HUES48 (cell line): ENCODE results near the gene ADAT2.

ENCODE experiments used
- H3K27ac ChIP-seq: one replicate; pipeline ENCODE4 v1.7.0; 2013; ENCODE audit warnings: low read depth, low read length, inconsistent platforms
- H3K27me3 ChIP-seq: 2 replicates; pipeline ENCODE4 v1.6.1; 2013; ENCODE audit warnings: mild to moderate bottlenecking, low read length; ENCODE audit not compliant: control insufficient read depth, insufficient read depth
- H3K36me3 ChIP-seq: 2 replicates; pipeline ENCODE4 v1.6.1; 2013; ENCODE audit warnings: low read length; ENCODE audit not compliant: control insufficient read depth, insufficient read depth
- H3K4me1 ChIP-seq: 2 replicates; pipeline ENCODE4 v1.6.1; 2013; ENCODE audit warnings: mild to moderate bottlenecking, low read length; ENCODE audit not compliant: control insufficient read depth, insufficient read depth
- H3K4me3 ChIP-seq: 2 replicates; pipeline ENCODE4 v1.5.1; 2013; ENCODE audit warnings: mild to moderate bottlenecking, low read depth, low read length
- H3K9ac ChIP-seq: 2 replicates; pipeline ENCODE4 v1.6.1; 2013; ENCODE audit warnings: mild to moderate bottlenecking, low read depth, low read length, moderate library complexity
- H3K9me3 ChIP-seq: 2 replicates; pipeline ENCODE4 v1.6.1; 2013; ENCODE audit warnings: low read length; ENCODE audit not compliant: control insufficient read depth, insufficient read depth

The ADAT2 gene

DNA sequence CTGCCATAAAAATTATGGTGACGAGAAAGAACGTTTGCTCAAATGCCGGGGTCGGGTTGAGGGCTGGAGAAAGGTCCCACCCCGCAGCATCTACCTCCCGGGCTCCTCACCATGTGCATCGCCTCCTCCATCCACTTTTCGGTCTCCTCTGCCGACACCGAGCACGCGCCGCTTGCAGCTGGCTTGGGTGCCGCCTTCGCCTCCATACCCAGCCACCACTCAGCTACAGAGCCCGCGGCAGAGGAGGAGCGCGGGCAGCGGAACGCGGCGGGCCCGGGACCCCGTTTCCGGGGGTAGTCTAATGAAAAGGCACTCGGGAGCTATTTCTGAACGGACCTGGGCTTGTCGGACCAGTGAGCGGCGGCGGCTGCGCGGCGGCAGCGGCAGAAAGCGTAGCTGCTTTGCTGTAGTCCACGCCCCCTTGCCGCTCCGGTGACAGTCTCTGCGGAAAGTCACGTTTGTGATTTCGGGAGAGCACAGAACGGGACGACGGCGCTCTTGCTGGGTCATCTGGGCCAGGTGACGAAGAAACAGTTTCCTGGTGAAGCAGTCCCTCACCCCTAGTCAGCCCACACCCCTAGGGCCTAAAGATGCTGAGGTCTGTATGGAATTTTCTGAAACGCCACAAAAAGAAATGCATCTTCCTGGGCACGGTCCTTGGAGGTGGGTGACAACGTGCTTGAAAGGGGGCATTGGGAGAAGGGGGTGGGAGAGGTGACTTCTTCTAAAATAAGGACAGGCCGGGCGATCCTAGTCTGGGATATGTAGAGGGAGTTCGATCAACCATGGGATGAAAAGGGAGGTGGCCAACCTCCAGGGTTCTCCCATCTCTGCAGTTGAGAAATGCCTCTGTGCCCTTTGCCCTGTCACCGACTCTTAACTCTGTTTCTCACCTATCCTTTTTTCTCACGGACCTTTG, at the start of gene ADAT2, which contains the start of gene PEX3:
TSS of gene ADAT2 (minus strand) at position 243 of the 919 bp plus-strand sequence. CDS start at position 206, 37 bp downstream.
TSS of gene PEX3 (plus strand) at position 353 of the 919 bp plus-strand sequence. CDS start at position 591, 238 bp downstream.
- H3K9me3 ChIP-seq = no peaks in the 10 kb centered on the region
- no peaks in the 10 kb centered on the region for H3K27me3 ChIP-seq
- H3K9ac ChIP-seq = peak within 1 kb of the TSS; percentile 92
- 0 out of 2 replicates have a peak, but pooled peaks cover 3% of the 10 kb centered on the region for H3K36me3 ChIP-seq
- peak within 1 kb of the TSS; percentile 63 for H3K27ac ChIP-seq
- peaks cover 8% of the 10 kb centered on the region; the same call in 1 of the 2 replicates for H3K4me1 ChIP-seq
- H3K4me3 ChIP-seq = peak within 1 kb of the TSS; percentile 96

DNA sequence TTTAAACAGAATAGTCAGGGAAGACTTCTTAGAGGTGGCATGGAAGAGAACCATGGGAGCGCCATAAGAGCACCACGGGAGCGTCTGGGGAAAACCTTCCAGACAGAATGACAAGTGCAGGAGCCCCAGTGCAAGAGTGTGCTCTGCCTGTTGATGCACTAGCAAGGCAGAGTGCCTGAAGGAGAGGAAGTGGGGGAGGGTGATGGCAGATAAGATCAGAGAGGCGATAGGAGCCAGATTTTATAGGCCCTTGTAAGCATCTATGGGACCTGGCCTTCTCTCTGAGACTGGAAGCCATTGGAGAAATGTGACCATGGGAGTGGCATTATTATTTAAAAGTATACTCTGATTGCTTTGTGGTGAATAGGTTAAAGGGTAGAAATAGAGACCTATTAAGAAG, 47.9 kb upstream of the ADAT2 start:
- no peaks in the 10 kb centered on the region for H3K4me1 ChIP-seq
- no peak overlapping the region for H3K4me3 ChIP-seq
- no peaks in the 10 kb centered on the region for H3K9me3 ChIP-seq
- H3K27me3 ChIP-seq = no peaks in the 10 kb centered on the region
- no peak overlapping the region for H3K27ac ChIP-seq
- H3K9ac ChIP-seq = no peak overlapping the region
- peaks cover 83% of the 10 kb centered on the region for H3K36me3 ChIP-seq

DNA sequence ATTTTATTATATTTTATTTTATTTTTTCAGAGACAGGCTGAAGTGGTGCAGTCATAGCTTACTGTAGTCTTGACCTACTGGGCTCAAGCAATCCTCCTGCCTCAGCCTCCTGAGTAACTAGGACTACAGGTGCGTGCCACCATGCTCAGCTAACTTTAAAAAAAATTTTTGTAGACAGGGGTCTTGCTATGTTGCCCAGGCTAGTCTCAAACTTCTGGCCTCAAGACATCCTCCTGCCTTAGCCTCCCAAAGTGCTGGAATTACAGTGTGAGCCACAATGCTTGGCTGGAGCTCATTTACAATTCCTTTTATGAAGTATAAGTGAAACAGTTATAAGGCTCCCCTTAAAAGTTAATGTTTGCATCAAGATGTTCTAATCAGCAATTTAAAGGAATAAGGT, 46.5 kb upstream of the ADAT2 start:
- H3K9me3 ChIP-seq = no peaks in the 10 kb centered on the region
- H3K27me3 ChIP-seq = no peaks in the 10 kb centered on the region
- H3K36me3 ChIP-seq = peaks cover 73% of the 10 kb centered on the region
- H3K4me3 ChIP-seq = no peak overlapping the region
- H3K9ac ChIP-seq = no peak overlapping the region
- no peak overlapping the region for H3K27ac ChIP-seq
- no peaks in the 10 kb centered on the region for H3K4me1 ChIP-seq

DNA sequence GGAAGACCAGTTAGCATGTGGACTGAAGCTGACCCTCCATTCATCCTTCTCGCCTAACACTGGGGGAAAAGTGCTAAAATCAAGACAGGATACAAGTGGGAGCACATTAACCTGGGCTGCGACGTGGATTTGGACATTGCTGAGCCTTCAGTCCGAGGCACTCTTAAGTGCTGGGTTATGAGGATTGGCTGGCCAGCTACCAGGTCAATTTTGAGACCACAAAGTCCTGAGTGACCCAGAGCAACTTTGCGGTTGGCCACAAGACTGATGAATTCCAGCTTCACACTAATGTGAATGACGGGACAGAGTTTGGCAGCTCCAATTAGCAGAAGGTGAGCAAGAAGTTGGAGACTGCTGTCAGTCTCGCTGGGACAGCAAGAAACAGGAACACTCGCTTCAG, 40.3 kb upstream of the ADAT2 start:
- Histone ChIP-seq H3K9ac (no peak overlapping the region), H3K9me3 (no peaks in the 10 kb centered on the region), H3K27ac (no peak overlapping the region), H3K4me1 (no peaks in the 10 kb centered on the region), H3K36me3 (peaks cover 24% of the 10 kb centered on the region), H3K27me3 (no peaks in the 10 kb centered on the region), H3K4me3 (no peak overlapping the region)

DNA sequence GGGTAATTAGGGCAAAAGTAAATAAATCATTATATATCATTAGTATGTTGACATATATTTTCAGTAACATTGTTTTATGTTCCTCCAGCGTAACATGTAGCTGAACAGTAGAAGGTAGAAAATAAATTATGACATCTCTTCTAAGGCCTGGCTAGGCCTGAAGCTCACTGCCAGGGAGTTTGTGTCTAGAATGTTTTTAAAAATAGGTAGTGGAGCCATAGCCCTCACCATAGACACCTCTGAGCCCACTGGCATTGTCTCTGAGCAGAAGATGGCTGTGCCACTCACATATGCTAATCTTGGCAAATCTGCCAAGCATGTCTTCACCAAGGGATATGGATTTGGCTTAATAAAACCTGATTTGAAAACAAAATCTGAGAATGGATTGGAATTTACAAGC, 39.7 kb upstream of the ADAT2 start:
- no peak overlapping the region for H3K27ac ChIP-seq
- no peak overlapping the region for H3K9ac ChIP-seq
- H3K4me1 ChIP-seq = no peaks in the 10 kb centered on the region
- H3K9me3 ChIP-seq = no peaks in the 10 kb centered on the region
- H3K27me3 ChIP-seq = no peaks in the 10 kb centered on the region
- peaks cover 18% of the 10 kb centered on the region for H3K36me3 ChIP-seq
- no peak overlapping the region for H3K4me3 ChIP-seq

DNA sequence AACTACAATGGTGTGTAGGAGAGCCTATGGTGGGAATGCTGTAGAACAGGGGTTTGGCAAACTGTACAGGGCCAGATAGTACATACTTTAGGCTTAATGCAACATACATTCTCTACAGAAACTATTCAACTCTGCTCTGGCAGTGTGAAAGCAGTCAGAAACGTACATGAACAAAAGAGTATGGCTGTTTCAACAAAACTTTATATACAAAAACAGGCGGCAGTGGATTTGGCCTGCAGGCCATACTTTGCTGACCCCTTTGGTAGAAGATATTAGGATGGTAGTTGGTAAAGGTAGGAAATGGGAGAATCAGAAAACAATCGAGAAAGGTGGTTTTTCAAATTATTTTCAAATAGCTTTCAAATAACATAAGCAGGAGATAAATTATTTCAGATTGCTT, 36.3 kb upstream of the ADAT2 start:
- Histone ChIP-seq H3K4me1 (no peaks in the 10 kb centered on the region), H3K9ac (no peak overlapping the region), H3K27me3 (no peaks in the 10 kb centered on the region), H3K36me3 (no peaks in the 10 kb centered on the region), H3K27ac (no peak overlapping the region), H3K9me3 (no peaks in the 10 kb centered on the region), H3K4me3 (no peak overlapping the region)

DNA sequence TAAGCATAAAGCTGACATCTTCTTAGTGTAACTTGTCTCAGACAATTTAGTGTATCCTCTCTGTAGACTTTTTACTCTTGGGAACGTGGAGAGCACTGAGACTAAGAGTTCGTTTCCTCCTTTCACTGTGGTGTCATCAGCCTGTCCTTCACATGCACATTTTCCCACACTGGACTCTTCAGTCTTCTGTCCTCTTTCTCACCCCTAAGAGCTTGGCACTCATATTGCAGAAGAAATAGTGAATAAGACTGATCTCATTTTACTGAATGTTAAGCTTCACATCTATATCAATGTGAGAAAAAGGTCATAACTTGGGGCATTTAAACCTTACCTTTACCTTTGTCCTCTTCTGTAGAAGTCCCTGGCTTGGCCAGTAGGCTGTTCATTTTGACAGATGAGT, 35.5 kb upstream of the ADAT2 start:
- no peak overlapping the region for H3K9ac ChIP-seq
- no peak overlapping the region for H3K27ac ChIP-seq
- H3K9me3 ChIP-seq = no peaks in the 10 kb centered on the region
- H3K27me3 ChIP-seq = no peaks in the 10 kb centered on the region
- no peaks in the 10 kb centered on the region for H3K4me1 ChIP-seq
- no peak overlapping the region for H3K4me3 ChIP-seq
- H3K36me3 ChIP-seq = no peaks in the 10 kb centered on the region

DNA sequence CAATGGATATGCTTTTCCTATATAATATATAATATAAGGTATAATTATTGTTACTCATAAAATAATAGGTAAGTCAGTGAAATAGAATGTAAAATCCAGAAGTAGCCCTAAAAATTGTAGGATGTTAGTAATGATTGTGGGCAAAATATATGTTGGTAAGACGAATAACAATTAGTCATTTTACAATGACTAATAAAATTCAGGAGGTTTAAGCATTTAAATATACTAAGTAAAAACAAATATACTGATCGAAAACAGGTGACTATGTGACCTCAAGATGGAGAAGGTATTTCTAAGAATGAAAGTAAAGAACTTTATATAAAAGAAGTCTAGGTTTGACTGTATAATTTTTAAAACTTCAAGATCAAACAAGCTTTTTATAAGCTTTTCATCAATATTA, 32.1 kb upstream of the ADAT2 start:
- Histone ChIP-seq H3K36me3 (0 out of 2 replicates have a peak, but pooled peaks cover 5% of the 10 kb centered on the region), H3K27me3 (no peaks in the 10 kb centered on the region), H3K9ac (no peak overlapping the region), H3K4me3 (no peak overlapping the region), H3K9me3 (no peaks in the 10 kb centered on the region), H3K27ac (no peak overlapping the region), H3K4me1 (no peaks in the 10 kb centered on the region)

DNA sequence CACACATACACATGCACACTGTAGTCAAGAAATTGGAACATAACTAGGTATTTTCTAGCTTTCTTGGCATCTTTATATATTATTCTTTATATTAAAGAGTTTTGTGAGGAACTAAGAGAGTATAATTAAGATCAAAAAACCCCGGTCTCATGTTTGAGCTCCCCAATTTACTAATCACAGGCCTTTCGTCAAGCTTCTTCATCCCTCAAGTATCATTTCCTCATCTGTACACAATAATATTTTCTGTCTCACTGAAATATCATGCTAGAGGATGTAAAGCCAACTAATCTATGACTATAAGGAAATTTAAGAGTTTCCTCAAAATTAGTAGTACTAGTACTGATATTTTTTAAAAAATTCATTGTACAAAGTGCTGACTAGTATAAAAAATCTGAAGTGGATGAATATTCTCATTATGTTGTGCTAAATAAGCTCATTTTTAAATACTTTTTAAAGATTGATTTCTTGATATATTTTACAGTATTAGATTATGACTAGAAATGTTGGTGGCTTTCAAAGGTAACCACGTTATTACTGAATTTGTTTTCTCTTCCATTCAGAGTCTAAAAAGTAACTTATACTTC, 28.1 kb upstream of the ADAT2 start:
- Histone ChIP-seq H3K36me3 (peaks cover 5% of the 10 kb centered on the region; the same call in 1 of the 2 replicates), H3K27me3 (no peaks in the 10 kb centered on the region), H3K27ac (no peak overlapping the region), H3K4me1 (no peaks in the 10 kb centered on the region), H3K4me3 (no peak overlapping the region), H3K9me3 (no peaks in the 10 kb centered on the region), H3K9ac (no peak overlapping the region)

DNA sequence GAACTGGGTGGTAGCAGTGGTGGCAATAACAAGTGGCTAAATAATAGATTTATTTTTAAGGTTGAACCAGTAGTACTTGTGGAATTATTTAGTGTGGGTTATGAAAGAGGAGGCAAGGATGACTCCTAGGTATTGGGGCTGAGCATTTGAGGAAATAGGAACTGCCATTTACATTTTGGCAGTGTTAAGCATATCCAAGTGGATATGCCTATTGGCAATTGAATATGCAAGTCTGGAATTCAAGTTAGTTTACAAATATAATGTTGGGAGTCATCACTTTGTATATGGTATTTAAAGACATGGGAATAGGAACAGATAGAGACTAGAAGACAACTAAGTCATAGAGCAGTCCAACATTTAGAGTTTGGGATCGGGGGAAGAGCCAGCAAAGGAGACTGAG, 26.1 kb upstream of the ADAT2 start:
- H3K36me3 ChIP-seq = peaks cover 5% of the 10 kb centered on the region; the same call in 1 of the 2 replicates
- H3K27me3 ChIP-seq = no peaks in the 10 kb centered on the region
- no peaks in the 10 kb centered on the region for H3K4me1 ChIP-seq
- no peaks in the 10 kb centered on the region for H3K9me3 ChIP-seq
- H3K27ac ChIP-seq = no peak overlapping the region
- H3K4me3 ChIP-seq = no peak overlapping the region
- no peak overlapping the region for H3K9ac ChIP-seq

DNA sequence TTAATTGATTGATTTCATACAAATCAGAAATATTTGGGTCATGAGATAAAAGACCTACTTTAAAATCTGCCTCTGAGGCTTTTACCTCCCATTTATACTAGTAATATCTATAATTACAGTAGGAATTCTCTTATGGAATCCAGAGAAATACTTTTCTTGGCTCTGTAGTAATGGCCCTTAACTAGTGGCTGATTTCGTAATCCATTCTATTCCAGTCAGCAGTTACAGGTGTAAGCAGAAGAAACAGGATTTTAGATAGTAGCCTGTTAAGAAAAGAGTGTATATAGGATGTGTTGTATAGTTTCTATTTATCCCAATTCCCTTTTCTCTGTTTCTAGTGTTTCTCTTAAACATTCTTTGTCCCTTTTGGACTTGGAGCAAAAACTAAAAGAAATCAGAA, 21.3 kb upstream of the ADAT2 start:
- no peak overlapping the region for H3K27ac ChIP-seq
- no peak overlapping the region for H3K4me3 ChIP-seq
- H3K27me3 ChIP-seq = no peaks in the 10 kb centered on the region
- H3K9me3 ChIP-seq = no peaks in the 10 kb centered on the region
- no peaks in the 10 kb centered on the region for H3K4me1 ChIP-seq
- no peak overlapping the region for H3K9ac ChIP-seq
- H3K36me3 ChIP-seq = no peaks in the 10 kb centered on the region; the same call in 1 of the 2 replicates
